BLaER1 treated with 17β-estradiol and CSF1 and Interleukin-3, amounts not matched to agents 10 nM and 100 nM (cell line): Measurements from ENCODE around the gene POLR3B.

ENCODE experiments used
- H3K27ac ChIP-seq, 11 experiments: shearing (Covaris generic); formaldehyde crosslinking; 2 replicates each; pipeline ENCODE4 v1.8.1; 2022
- H3K27me3 ChIP-seq, 11 experiments: shearing (Covaris generic); formaldehyde crosslinking; 2 replicates each; pipeline ENCODE4 v1.8.1; 2022
- H3K36me3 ChIP-seq, 11 experiments: shearing (Covaris generic); formaldehyde crosslinking; 2 replicates each; pipeline ENCODE4 v1.8.1; 2022
- H3K4me1 ChIP-seq, 10 experiments: shearing (Covaris generic); formaldehyde crosslinking; 2 replicates each; pipeline ENCODE4 v1.8.1; 2022
- H3K4me2 ChIP-seq, 11 experiments: shearing (Covaris generic); formaldehyde crosslinking; 2 replicates each; pipeline ENCODE4 v1.8.1; 2022
- H3K4me3 ChIP-seq, 10 experiments: shearing (Covaris generic); formaldehyde crosslinking; 2 replicates each; pipeline ENCODE4 v1.8.1; 2022
- H3K9ac ChIP-seq, 11 experiments: shearing (Covaris generic); formaldehyde crosslinking; 2 replicates each; pipeline ENCODE4 v1.8.1; 2022
- H3K9me3 ChIP-seq, 11 experiments: shearing (Covaris generic); formaldehyde crosslinking; replicated peaks in 1 of 11; 2 replicates each; pipeline ENCODE4 v1.8.1; 2022
- H4K20me1 ChIP-seq, 11 experiments: shearing (Covaris generic); formaldehyde crosslinking; 2 replicates each; pipeline ENCODE4 v1.8.1; 2022
- Cebpa-rat ChIP-seq, 11 experiments: shearing (Covaris generic); IDR thresholded peaks; 2 replicates each; pipeline ENCODE4 v1.8.1; 2022

Gene POLR3B

GRCh38 chr12:106433055-106433454 lies 75.5 kb downstream of the POLR3B start:
- Histone ChIP-seq H3K9ac (no peak overlapping the region), H3K27ac (no peak overlapping the region), H4K20me1 (no peaks in the 10 kb centered on the region), H3K9me3 (no peaks in the 10 kb centered on the region), H3K4me2 (no peak overlapping the region), H3K27me3 (no peaks in the 10 kb centered on the region), H3K36me3 (peaks cover 49 to 86% (median 67%) of the 10 kb centered on the region in 11 experiments), H3K4me1 (no peaks in the 10 kb centered on the region), H3K4me3 (no peak overlapping the region)
- TF ChIP-seq Cebpa-rat (IDR thresholded peaks at IDR 0.05), result no peak

GRCh38 chr12:106434526-106434925 lies 77.0 kb downstream of the POLR3B start:
- no peaks in the 10 kb centered on the region for H4K20me1 ChIP-seq
- no peaks in the 10 kb centered on the region for H3K9me3 ChIP-seq
- H3K4me3 ChIP-seq, result no peak overlapping the region
- no peak overlapping the region for H3K9ac ChIP-seq
- H3K4me1 ChIP-seq, result no peaks in the 10 kb centered on the region
- no peak overlapping the region for H3K4me2 ChIP-seq
- no peak for TF ChIP-seq Cebpa-rat (IDR thresholded peaks at IDR 0.05)
- H3K36me3 ChIP-seq, result peaks cover 53 to 89% (median 75%) of the 10 kb centered on the region in 11 experiments
- no peak overlapping the region for H3K27ac ChIP-seq
- no peaks in the 10 kb centered on the region for H3K27me3 ChIP-seq

GRCh38 chr12:106436164-106436563 lies 78.6 kb downstream of the POLR3B start:
- Histone ChIP-seq H3K4me3 (no peak overlapping the region), H3K27ac (no peak overlapping the region), H3K36me3 (peaks cover 53 to 91% (median 76%) of the 10 kb centered on the region in 11 experiments), H3K9ac (no peak overlapping the region), H4K20me1 (no peaks in the 10 kb centered on the region), H3K9me3 (no peaks in the 10 kb centered on the region), H3K4me1 (no peaks in the 10 kb centered on the region), H3K4me2 (no peak overlapping the region), H3K27me3 (no peaks in the 10 kb centered on the region)
- TF ChIP-seq Cebpa-rat (IDR thresholded peaks at IDR 0.05), result no peak

- no peaks in the 10 kb centered on the region for H3K27me3 ChIP-seq
- no peak overlapping the region for H3K4me2 ChIP-seq
- no peak overlapping the region for H3K4me3 ChIP-seq
- H3K36me3 ChIP-seq, result peaks cover 24 to 78% (median 38%) of the 10 kb centered on the region in 11 experiments
- no peaks in the 10 kb centered on the region for H4K20me1 ChIP-seq
- H3K9me3 ChIP-seq, result no peaks in the 10 kb centered on the region
- H3K4me1 ChIP-seq, result no peaks in the 10 kb centered on the region
- no peak overlapping the region for H3K27ac ChIP-seq
- no peak overlapping the region for H3K9ac ChIP-seq
- no peak for TF ChIP-seq Cebpa-rat (IDR thresholded peaks at IDR 0.05)
These were observed 85.0 kb downstream of the POLR3B start for GRCh38 chr12:106442575-106442974.

- H3K27ac ChIP-seq, result no peak overlapping the region
- H3K4me1 ChIP-seq, result no peaks in the 10 kb centered on the region
- no peaks in the 10 kb centered on the region for H3K9me3 ChIP-seq
- no peak overlapping the region for H3K4me3 ChIP-seq
- no peak overlapping the region for H3K4me2 ChIP-seq
- no peaks in the 10 kb centered on the region for H4K20me1 ChIP-seq
- H3K27me3 ChIP-seq, result no peaks in the 10 kb centered on the region
- H3K9ac ChIP-seq, result no peak overlapping the region
- peaks cover 6 to 66% (median 22%) of the 10 kb centered on the region in 11 experiments; a peak in 20 of 22 replicates for H3K36me3 ChIP-seq
- TF ChIP-seq Cebpa-rat (IDR thresholded peaks at IDR 0.05), result no peak
These were observed 87.5 kb downstream of the POLR3B start for GRCh38 chr12:106445053-106445452.

GRCh38 chr12:106445959-106446358 lies 88.4 kb downstream of the POLR3B start:
- no peak overlapping the region for H3K4me3 ChIP-seq
- H3K27me3 ChIP-seq, result no peaks in the 10 kb centered on the region
- no peak for TF ChIP-seq Cebpa-rat (IDR thresholded peaks at IDR 0.05)

GRCh38 chr12:106446419-106447092 lies 89.0 kb downstream of the POLR3B start:
- no peaks in the 10 kb centered on the region for H3K4me1 ChIP-seq
- H3K27ac ChIP-seq, result no peak overlapping the region
- H3K27me3 ChIP-seq, result no peaks in the 10 kb centered on the region
- H3K4me3 ChIP-seq, result no peak overlapping the region
- no peak overlapping the region for H3K4me2 ChIP-seq
- H3K9me3 ChIP-seq, result no peaks in the 10 kb centered on the region
- no peaks in the 10 kb centered on the region for H4K20me1 ChIP-seq
- H3K36me3 ChIP-seq, result peaks cover 4 to 51% (median 16%) of the 10 kb centered on the region in 11 experiments; a peak in 16 of 22 replicates
- no peak for TF ChIP-seq Cebpa-rat (IDR thresholded peaks at IDR 0.05)
- H3K9ac ChIP-seq, result no peak overlapping the region

More at GRCh38 chr12:106445959-106446358, 88.4 kb downstream of the POLR3B start:
- Histone ChIP-seq H3K9ac (no peak overlapping the region), H3K4me2 (no peak overlapping the region), H3K36me3 (peaks cover 4 to 57% (median 16%) of the 10 kb centered on the region in 11 experiments; a peak in 16 of 22 replicates), H3K27ac (no peak overlapping the region), H3K9me3 (no peaks in the 10 kb centered on the region), H3K4me1 (no peaks in the 10 kb centered on the region), H4K20me1 (no peaks in the 10 kb centered on the region)

GRCh38 chr12:106452309-106452708 lies 94.8 kb downstream of the POLR3B start:
- no peak overlapping the region for H3K9ac ChIP-seq
- H3K4me3 ChIP-seq, result no peak overlapping the region
- H3K4me1 ChIP-seq, result peaks cover 0 to 8% (median 0%) of the 10 kb centered on the region in 10 experiments; a peak in 2 of 20 replicates
- no peak for TF ChIP-seq Cebpa-rat (IDR thresholded peaks at IDR 0.05)
- no peak overlapping the region for H3K4me2 ChIP-seq
- H3K9me3 ChIP-seq, result no peaks in the 10 kb centered on the region
- peaks cover 6 to 43% (median 22%) of the 10 kb centered on the region in 11 experiments; a peak in 17 of 22 replicates for H3K36me3 ChIP-seq
- no peaks in the 10 kb centered on the region for H4K20me1 ChIP-seq
- H3K27ac ChIP-seq, result no peak overlapping the region
- no peaks in the 10 kb centered on the region for H3K27me3 ChIP-seq

GRCh38 chr12:106455111-106455510 lies 97.6 kb downstream of the POLR3B start:
- TF ChIP-seq Cebpa-rat (IDR thresholded peaks at IDR 0.05), result no peak
- H3K4me1 ChIP-seq, result peaks cover 0 to 8% (median 0%) of the 10 kb centered on the region in 10 experiments; a peak in 2 of 20 replicates
- peaks cover 19 to 49% (median 42%) of the 10 kb centered on the region in 11 experiments for H3K36me3 ChIP-seq
- no peak overlapping the region for H3K4me3 ChIP-seq
- H3K4me2 ChIP-seq, result peak overlapping the region in 2 of 11 experiments; percentile 15 to 42; a peak in 1 of 22 replicates
- no peaks in the 10 kb centered on the region for H3K9me3 ChIP-seq
- H3K27ac ChIP-seq, result no peak overlapping the region
- no peaks in the 10 kb centered on the region for H3K27me3 ChIP-seq
- no peak overlapping the region for H3K9ac ChIP-seq
- H4K20me1 ChIP-seq, result no peaks in the 10 kb centered on the region

GRCh38 chr12:106459124-106459523 lies 101.6 kb downstream of the POLR3B start:
- no peaks in the 10 kb centered on the region for H3K9me3 ChIP-seq
- TF ChIP-seq Cebpa-rat (IDR thresholded peaks at IDR 0.05), result no peak
- H3K4me1 ChIP-seq, result peaks cover 0 to 8% (median 0%) of the 10 kb centered on the region in 10 experiments; a peak in 2 of 20 replicates
- no peak overlapping the region for H3K9ac ChIP-seq
- H3K27ac ChIP-seq, result no peak overlapping the region
- no peaks in the 10 kb centered on the region for H4K20me1 ChIP-seq
- H3K4me2 ChIP-seq, result no peak overlapping the region
- no peaks in the 10 kb centered on the region for H3K27me3 ChIP-seq
- H3K4me3 ChIP-seq, result no peak overlapping the region
- H3K36me3 ChIP-seq, result peaks cover 28 to 69% (median 58%) of the 10 kb centered on the region in 11 experiments
